Ishikawa (cell line): ENCODE results near the gene CNTNAP2.

Experiments used
- CEBPB ChIP-seq: IDR thresholded peaks from 2 replicates; pipeline ENCODE4 v1.6.1; 2012
- EGR1 ChIP-seq: IDR thresholded peaks from 2 replicates; pipeline ENCODE4 v1.6.1; 2012
- RAD21 ChIP-seq: IDR thresholded peaks from 2 replicates; pipeline ENCODE4 v1.6.1; 2012; ENCODE audit warnings: low read depth
- REST ChIP-seq: IDR thresholded peaks from 2 replicates; pipeline ENCODE4 v1.6.1; 2012; ENCODE audit warnings: low read depth, mild to moderate bottlenecking
- TAF1 ChIP-seq: IDR thresholded peaks from 2 replicates; pipeline ENCODE4 v1.6.1; 2012; ENCODE audit warnings: low read depth, mild to moderate bottlenecking
- YY1 ChIP-seq: IDR thresholded peaks from 2 replicates; pipeline ENCODE4 v1.6.1; 2012; ENCODE audit warnings: low read depth
- ZBTB7A ChIP-seq: IDR thresholded peaks from 2 replicates; pipeline ENCODE4 v1.6.1; 2012; ENCODE audit warnings: low read depth
- TF ChIP-seq, protein P1 (sequence below): IDR thresholded peaks from 2 replicates; pipeline ENCODE4 v1.6.1; 2012

DNA sequence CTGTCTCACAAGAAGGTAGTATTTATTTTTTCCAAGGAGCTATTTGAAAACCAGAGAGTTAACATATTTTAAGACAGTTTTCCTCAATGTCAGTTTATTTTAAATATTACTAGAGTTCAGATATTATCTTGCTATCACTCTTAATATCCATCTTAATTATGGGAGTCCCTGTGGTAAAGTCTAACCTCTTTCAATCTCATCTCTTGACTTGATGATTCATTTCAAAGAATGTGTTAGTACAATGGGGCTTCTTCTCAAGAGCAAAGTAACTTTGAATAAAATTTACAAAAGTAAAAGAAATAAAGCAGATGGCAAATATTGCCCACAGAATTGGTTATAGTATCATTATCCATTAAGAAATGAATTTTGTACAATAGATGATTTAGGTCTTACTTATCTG, 1742.9 kb downstream of the CNTNAP2 start:
- TF ChIP-seq, protein P1, sequence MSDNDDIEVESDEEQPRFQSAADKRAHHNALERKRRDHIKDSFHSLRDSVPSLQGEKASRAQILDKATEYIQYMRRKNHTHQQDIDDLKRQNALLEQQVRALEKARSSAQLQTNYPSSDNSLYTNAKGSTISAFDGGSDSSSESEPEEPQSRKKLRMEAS: no peak
- no peak for TF ChIP-seq TAF1
- TF ChIP-seq RAD21: no peak
- no peak for TF ChIP-seq REST
- no peak for TF ChIP-seq ZBTB7A
- no peak for TF ChIP-seq YY1
- TF ChIP-seq EGR1: no peak
- no peak for TF ChIP-seq CEBPB
